Endothelial cell of umbilical vein (primary cell): ENCODE results near the gene WASL. TPM values are rescaled to one million over a fixed set of nuclear protein-coding genes. Genes with fewer than 3 reads are reported as not detected.

Experiments
- BruUV-seq: library from RNA; stranded (reverse); fragments of 400-500 nt; replicated peaks from 2 replicates; lab custom pipeline; 2021; lab: Mats Ljungman, UMichigan
- CTCF ChIA-PET: fragments of 300-600, 350-600 bp; sonication (Branson Sonifier 250); formaldehyde crosslinking; loops from one replicate; lab custom pipeline; 2021; ENCODE audit warnings: antibody characterized with exemption, inconsistent platforms; lab: Charles Lee
- POLR2A ChIA-PET: fragments of 300-600, 350-600 bp; sonication (Branson Sonifier 250); formaldehyde crosslinking; loops from one replicate; lab custom pipeline; 2021; ENCODE audit warnings: antibody characterized with exemption, inconsistent platforms; lab: Charles Lee
- DNase-seq: peaks from one replicate; pipeline ENCODE4 v3.0.0-alpha.2; 2011; ENCODE audit warnings: low read depth, low spot score
- FAIRE-seq: peaks from 2 replicates; lab custom pipeline; 2011; peaks lifted over from hg19 to GRCh38; lab: Jason Lieb, UNC
- H2AFZ ChIP-seq: 2 replicates; pipeline ENCODE4 v1.6.0; 2012; ENCODE audit warnings: low read depth, low read length, control low read depth, inconsistent platforms
- H3K27ac ChIP-seq: 2 replicates; pipeline ENCODE4 v1.5.1; 2011; ENCODE audit warnings: low read depth, mild to moderate bottlenecking, control low read depth, low read length, moderate library complexity; ENCODE audit not compliant: insufficient read depth
- H3K27me3 ChIP-seq, 2 experiments: 2 replicates each; pipeline versions ENCODE4 v1.6.0 to v1.6.1; 2011; ENCODE audit warnings: low read length in 2 of 2, mixed read lengths in 1 of 2; ENCODE audit not compliant: control insufficient read depth in 2 of 2, insufficient read depth in 2 of 2
- H3K36me3 ChIP-seq, 2 experiments: 2 replicates in 1 of 2; 3 replicates in 1 of 2; pipeline ENCODE4 v1.5.1; 2011; ENCODE audit warnings: low read length in 2 of 2, mild to moderate bottlenecking in 1 of 2, moderate library complexity in 1 of 2; ENCODE audit not compliant: control insufficient read depth in 2 of 2, insufficient read depth in 2 of 2; ENCODE audit errors: extremely low read depth in 1 of 2
- H3K4me1 ChIP-seq: 3 replicates; pipeline ENCODE4 v1.5.1; 2011; ENCODE audit warnings: mild to moderate bottlenecking, low read length; ENCODE audit not compliant: control insufficient read depth, insufficient read depth; ENCODE audit errors: extremely low read depth
- H3K4me2 ChIP-seq: 2 replicates; pipeline ENCODE4 v1.6.1; 2011; ENCODE audit warnings: low read length, control low read depth, mixed read lengths; ENCODE audit not compliant: insufficient read depth
- H3K4me3 ChIP-seq, 3 experiments: fragments of 200-600 bp in 1 of 3; sonication (generic), shearing (Covaris generic) in 1 of 3; replicated peaks in 1 of 3; 2 replicates each; pipeline ENCODE4 v1.5.1; 2011 to 2016; ENCODE audit warnings: control low read depth in 3 of 3, low read length in 3 of 3, mild to moderate bottlenecking in 2 of 3, inconsistent platforms in 1 of 3, low read depth in 1 of 3, moderate library complexity in 1 of 3; ENCODE audit not compliant: insufficient read depth in 1 of 3
- H3K79me2 ChIP-seq: 2 replicates; pipeline ENCODE4 v1.6.0; 2012; ENCODE audit warnings: low read length, inconsistent platforms; ENCODE audit not compliant: control insufficient read depth, insufficient read depth
- H3K9ac ChIP-seq: replicated peaks from 2 replicates; pipeline ENCODE3; 2011; ENCODE audit warnings: low read length, control low read depth; ENCODE audit not compliant: insufficient read depth; ENCODE audit errors: extremely low read depth
- H3K9me1 ChIP-seq: replicated peaks from 3 replicates; pipeline ENCODE4 v1.6.0; 2011; ENCODE audit warnings: mild to moderate bottlenecking, low read length; ENCODE audit not compliant: control insufficient read depth, insufficient read depth; ENCODE audit errors: extremely low read depth
- H3K9me3 ChIP-seq: replicated peaks from 2 replicates; pipeline ENCODE4 v1.5.1; 2012; ENCODE audit warnings: low read length, inconsistent platforms; ENCODE audit not compliant: control insufficient read depth, insufficient read depth
- H4K20me1 ChIP-seq: replicated peaks from 2 replicates; pipeline ENCODE3; 2011; ENCODE audit warnings: mild to moderate bottlenecking, low read length; ENCODE audit not compliant: control insufficient read depth, insufficient read depth; ENCODE audit errors: extremely low read depth
- CTCF ChIP-seq, 2 donors: IDR thresholded peaks; 1 replicate in 1 of 2; 2 replicates in 1 of 2; pipeline ENCODE4 v1.5.1; 2011; ENCODE audit warnings: low read length in 2 of 2, mild to moderate bottlenecking in 2 of 2, moderate library complexity in 2 of 2, control low read depth in 1 of 2, inconsistent platforms in 1 of 2, low read depth in 1 of 2; ENCODE audit not compliant: insufficient read depth in 1 of 2; ENCODE audit errors: extremely low read depth in 1 of 2
- EZH2 ChIP-seq: IDR thresholded peaks from 2 replicates; pipeline ENCODE4 v1.6.1; 2012; ENCODE audit warnings: borderline replicate concordance, low read depth, mild to moderate bottlenecking, moderate library complexity, low read length, inconsistent platforms; ENCODE audit not compliant: severe bottlenecking
- MYC ChIP-seq: IDR thresholded peaks from one replicate; pipeline ENCODE4 v1.6.1; 2011; ENCODE audit warnings: mild to moderate bottlenecking, low read depth, low read length
- POLR2A ChIP-seq: IDR thresholded peaks from 2 replicates; pipeline ENCODE4 v1.6.1; 2012; ENCODE audit warnings: low read depth, mild to moderate bottlenecking, control low read depth, low read length
- POLR2AphosphoS5 ChIP-seq: IDR thresholded peaks from 2 replicates; pipeline ENCODE4 v1.6.1; 2012; ENCODE audit warnings: low read depth, mild to moderate bottlenecking, control low read depth, low read length, moderate library complexity; ENCODE audit not compliant: insufficient read depth
- dilution Hi-C: fragments of 300-500 bp; cut with MboI; formaldehyde crosslinking; loops from one replicate; pipeline ENCODE4 v1.15.0; 2019; ENCODE audit warnings: low sequenced_read_pairs; ENCODE audit not compliant: extremely low pct_ligation_motif_present
- intact Hi-C: fragments of 100-400 bp; cut with micrococcal nuclease; formaldehyde crosslinking; loops from one replicate; pipeline ENCODE4 v1.10.0; 2022
- polyA plus RNA-seq, 4 experiments: library from polyadenylated mRNA; depleted of rRNA in 3 of 4; stranded (reverse) in 3 of 4; unstranded in 1 of 4; fragments of >200 nt; gene quantifications; 2 replicates each; pipeline versions ENCODE4 v1.2.1 to v1.2.3, GENCODE V29; 2011 to 2012; ENCODE audit warnings: missing spikeins in 1 of 4
- total RNA-seq: library from RNA; stranded (reverse); gene quantifications from 2 replicates; pipeline ENCODE4 v1.2.3, GENCODE V29; 2021

WASL gene
- total and polyA plus RNA-seq, 2 donors (not counting 3 experiments of a cell fraction or from before 2014, with no cell fraction given), result 5.2 to 24.0 TPM

GRCh38 chr7:123755338-123755737 lies 6.5 kb upstream of the WASL start:
- POLR2A ChIA-PET, result no interaction called here
- Histone ChIP-seq H3K36me3 (no peaks in the 10 kb centered on the region), H4K20me1 (no peaks in the 10 kb centered on the region), H3K27me3 (no peaks in the 10 kb centered on the region), H3K9me1 (no peaks in the 10 kb centered on the region), H2AFZ (no peak overlapping the region), H3K4me2 (no peak overlapping the region), H3K4me1 (peaks cover 26% of the 10 kb centered on the region), H3K27ac (no peak overlapping the region), H3K4me3 (no peak overlapping the region), H3K79me2 (no peaks in the 10 kb centered on the region), H3K9ac (no peak overlapping the region), H3K9me3 (no peaks in the 10 kb centered on the region)
- TF ChIP-seq CTCF (IDR thresholded peaks at IDR 0.05; ENCODE audit: extremely low read depth in 1 of 2, insufficient read depth in 1 of 2, low read depth in 1 of 2, low read length in 2 of 2) (no peak), MYC (no peak)
- dilution Hi-C loops, result no loop called here
- intact Hi-C loops, result no loop called here
- DNase-seq (no peak), FAIRE-seq (no peak)
- no TSS peak for BruUV-seq
- CTCF ChIA-PET, result no interaction called here

GRCh38 chr7:123754271-123754871 lies 5.6 kb upstream of the WASL start:
- TF ChIP-seq EZH2, result no peak
- TF ChIP-seq POLR2AphosphoS5, result no peak
- TF ChIP-seq POLR2A, result no peak
- Histone ChIP-seq H3K27me3 (no peaks in the 10 kb centered on the region), H3K79me2 (no peaks in the 10 kb centered on the region), H3K9me1 (no peaks in the 10 kb centered on the region), H3K4me2 (no peak overlapping the region), H3K4me3 (no peak overlapping the region), H3K9me3 (no peaks in the 10 kb centered on the region), H3K9ac (no peak overlapping the region), H4K20me1 (no peaks in the 10 kb centered on the region), H3K36me3 (no peaks in the 10 kb centered on the region), H3K27ac (no peak overlapping the region), H3K4me1 (peaks cover 35% of the 10 kb centered on the region), H2AFZ (no peak overlapping the region)
- dilution Hi-C loops (no loop called here), intact Hi-C loops (no loop called here)
- POLR2A ChIA-PET, result no interaction called here
- no TSS peak for BruUV-seq
- FAIRE-seq (no peak), DNase-seq (no peak)
- CTCF ChIA-PET, result interaction anchor here (1.0 kb wide), 1 partner anchor 28 kb away, joined by 3 read pairs; no protein-coding TSS in a partner anchor
